ENCODE measurements around the gene HPN.

The HPN gene

GRCh38 chr19:35015954-35016351 lies 25.6 kb upstream of the HPN start:
- H3K27me3 ChIP-seq (ENCODE audit: control insufficient read depth in 2 of 2, insufficient read depth in 2 of 2, low read length in 2 of 2) = no peaks in the 10 kb centered on the region
- H3K4me1 ChIP-seq (ENCODE audit: control insufficient read depth in 2 of 2, insufficient read depth in 2 of 2, low read length in 2 of 2) = peaks cover 8 to 10% of the 10 kb centered on the region in 2 donors
- H3K9me3 ChIP-seq (ENCODE audit: control insufficient read depth in 2 of 2, low read length in 2 of 2) = no peaks in the 10 kb centered on the region
- H3K27ac ChIP-seq (ENCODE audit: low read depth in 2 of 2, low read length in 2 of 2) = no peak overlapping the region
- no peak overlapping the region for H3K4me3 ChIP-seq (ENCODE audit: low read length in 2 of 2)
- peaks cover 35 to 55% of the 10 kb centered on the region in 2 donors for H3K36me3 ChIP-seq (ENCODE audit: control insufficient read depth in 2 of 2, insufficient read depth in 2 of 2, low read length in 2 of 2)
- no peak overlapping the region for H3K9ac ChIP-seq (ENCODE audit: low read depth in 1 of 2, low read length in 2 of 2)

DNA sequence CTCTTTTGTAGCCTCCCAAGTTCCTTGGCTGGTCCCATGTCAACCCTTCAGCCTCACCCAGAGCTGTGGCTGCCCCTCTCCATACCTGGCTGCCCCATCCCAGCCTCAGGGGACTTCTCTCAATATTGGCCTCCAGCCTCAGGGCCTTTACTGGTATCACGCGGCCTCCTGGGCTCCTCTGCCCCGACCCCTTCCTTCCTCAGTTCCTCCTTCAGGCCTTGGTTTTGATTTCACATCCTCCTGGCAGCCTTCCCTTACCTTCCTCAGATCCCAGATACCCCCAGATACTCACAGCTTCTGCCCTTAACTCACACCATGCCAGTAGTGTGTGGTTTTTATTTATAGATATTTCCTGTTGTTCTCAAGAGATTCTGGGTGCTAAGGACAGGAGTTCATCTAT lies 24.0 kb upstream of the HPN start:
- H3K27ac ChIP-seq (ENCODE audit: low read depth in 2 of 2, low read length in 2 of 2) = no peak overlapping the region

GRCh38 chr19:35018379-35018778 lies 23.1 kb upstream of the HPN start:
- Histone ChIP-seq H3K27ac (ENCODE audit: low read depth in 2 of 2, low read length in 2 of 2) (no peak overlapping the region), H3K4me1 (ENCODE audit: control insufficient read depth in 2 of 2, insufficient read depth in 2 of 2, low read length in 2 of 2) (peaks cover 0 to 4% of the 10 kb centered on the region in 2 donors), H3K27me3 (ENCODE audit: control insufficient read depth in 2 of 2, insufficient read depth in 2 of 2, low read length in 2 of 2) (no peaks in the 10 kb centered on the region), H3K9ac (ENCODE audit: low read depth in 1 of 2, low read length in 2 of 2) (no peak overlapping the region), H3K4me3 (ENCODE audit: low read length in 2 of 2) (no peak overlapping the region), H3K36me3 (ENCODE audit: control insufficient read depth in 2 of 2, insufficient read depth in 2 of 2, low read length in 2 of 2) (peaks cover 39 to 61% of the 10 kb centered on the region in 2 donors), H3K9me3 (ENCODE audit: control insufficient read depth in 2 of 2, low read length in 2 of 2) (no peaks in the 10 kb centered on the region)

More for the DNA sequence above, 24.0 kb upstream of the HPN start:
- H3K36me3 ChIP-seq (ENCODE audit: control insufficient read depth in 2 of 2, insufficient read depth in 2 of 2, low read length in 2 of 2) = peaks cover 39 to 56% of the 10 kb centered on the region in 2 donors
- H3K4me3 ChIP-seq (ENCODE audit: low read length in 2 of 2) = no peak overlapping the region
- H3K9me3 ChIP-seq (ENCODE audit: control insufficient read depth in 2 of 2, low read length in 2 of 2) = no peaks in the 10 kb centered on the region
- H3K27me3 ChIP-seq (ENCODE audit: control insufficient read depth in 2 of 2, insufficient read depth in 2 of 2, low read length in 2 of 2) = no peaks in the 10 kb centered on the region
- no peak overlapping the region for H3K9ac ChIP-seq (ENCODE audit: low read depth in 1 of 2, low read length in 2 of 2)
- peaks cover 7 to 9% of the 10 kb centered on the region in 2 donors for H3K4me1 ChIP-seq (ENCODE audit: control insufficient read depth in 2 of 2, insufficient read depth in 2 of 2, low read length in 2 of 2)

GRCh38 chr19:35019144-35019543 lies 22.4 kb upstream of the HPN start:
- peaks cover 44 to 68% of the 10 kb centered on the region in 2 donors for H3K36me3 ChIP-seq (ENCODE audit: control insufficient read depth in 2 of 2, insufficient read depth in 2 of 2, low read length in 2 of 2)
- H3K4me1 ChIP-seq (ENCODE audit: control insufficient read depth in 2 of 2, insufficient read depth in 2 of 2, low read length in 2 of 2) = no peaks in the 10 kb centered on the region
- H3K27ac ChIP-seq (ENCODE audit: low read depth in 2 of 2, low read length in 2 of 2) = no peak overlapping the region
- H3K9me3 ChIP-seq (ENCODE audit: control insufficient read depth in 2 of 2, low read length in 2 of 2) = no peaks in the 10 kb centered on the region
- no peak overlapping the region for H3K4me3 ChIP-seq (ENCODE audit: low read length in 2 of 2)
- no peaks in the 10 kb centered on the region for H3K27me3 ChIP-seq (ENCODE audit: control insufficient read depth in 2 of 2, insufficient read depth in 2 of 2, low read length in 2 of 2)
- H3K9ac ChIP-seq (ENCODE audit: low read depth in 1 of 2, low read length in 2 of 2) = no peak overlapping the region

GRCh38 chr19:35021016-35021415 lies 20.5 kb upstream of the HPN start:
- Histone ChIP-seq H3K4me1 (ENCODE audit: control insufficient read depth in 2 of 2, insufficient read depth in 2 of 2, low read length in 2 of 2) (no peaks in the 10 kb centered on the region), H3K4me3 (ENCODE audit: low read length in 2 of 2) (no peak overlapping the region), H3K9ac (ENCODE audit: low read depth in 1 of 2, low read length in 2 of 2) (no peak overlapping the region), H3K27ac (ENCODE audit: low read depth in 2 of 2, low read length in 2 of 2) (no peak overlapping the region), H3K27me3 (ENCODE audit: control insufficient read depth in 2 of 2, insufficient read depth in 2 of 2, low read length in 2 of 2) (no peaks in the 10 kb centered on the region), H3K9me3 (ENCODE audit: control insufficient read depth in 2 of 2, low read length in 2 of 2) (no peaks in the 10 kb centered on the region), H3K36me3 (ENCODE audit: control insufficient read depth in 2 of 2, insufficient read depth in 2 of 2, low read length in 2 of 2) (peaks cover 44 to 68% of the 10 kb centered on the region in 2 donors)

- Histone ChIP-seq H3K9ac (ENCODE audit: low read depth in 1 of 2, low read length in 2 of 2) (no peak overlapping the region), H3K36me3 (ENCODE audit: control insufficient read depth in 2 of 2, insufficient read depth in 2 of 2, low read length in 2 of 2) (peaks cover 46 to 71% of the 10 kb centered on the region in 2 donors), H3K9me3 (ENCODE audit: control insufficient read depth in 2 of 2, low read length in 2 of 2) (no peaks in the 10 kb centered on the region)
Observed at GRCh38 chr19:35021596-35021995, 19.9 kb upstream of the HPN start.

DNA sequence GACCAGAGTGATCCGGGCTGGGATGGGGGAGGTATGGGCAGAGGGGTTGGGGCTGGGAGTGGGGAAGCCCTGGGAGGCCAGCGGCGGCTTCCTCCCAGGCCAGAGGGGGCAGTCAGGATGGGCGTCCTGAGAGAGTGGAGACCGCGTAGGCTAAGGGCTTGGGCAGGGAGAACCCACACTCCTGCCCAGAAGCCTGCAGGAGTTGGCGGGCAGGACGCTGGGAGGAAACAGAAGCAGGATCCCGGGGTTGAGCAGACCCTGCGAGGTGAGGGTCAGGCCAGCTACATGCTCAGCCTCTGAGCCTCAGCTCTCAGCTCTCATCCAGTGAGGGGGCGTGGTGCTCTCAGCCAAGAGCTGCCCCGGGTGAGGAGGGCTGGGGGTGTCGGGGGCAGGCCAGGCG lies 19.1 kb upstream of the HPN start:
- Histone ChIP-seq H3K9ac (ENCODE audit: low read depth in 1 of 2, low read length in 2 of 2) (no peak overlapping the region), H3K36me3 (ENCODE audit: control insufficient read depth in 2 of 2, insufficient read depth in 2 of 2, low read length in 2 of 2) (peaks cover 47 to 71% of the 10 kb centered on the region in 2 donors), H3K4me3 (ENCODE audit: low read length in 2 of 2) (no peak overlapping the region), H3K9me3 (ENCODE audit: control insufficient read depth in 2 of 2, low read length in 2 of 2) (no peaks in the 10 kb centered on the region), H3K27me3 (ENCODE audit: control insufficient read depth in 2 of 2, insufficient read depth in 2 of 2, low read length in 2 of 2) (no peaks in the 10 kb centered on the region), H3K27ac (ENCODE audit: low read depth in 2 of 2, low read length in 2 of 2) (no peak overlapping the region), H3K4me1 (ENCODE audit: control insufficient read depth in 2 of 2, insufficient read depth in 2 of 2, low read length in 2 of 2) (no peaks in the 10 kb centered on the region)

More at GRCh38 chr19:35021596-35021995, 19.9 kb upstream of the HPN start:
- Histone ChIP-seq H3K27me3 (ENCODE audit: control insufficient read depth in 2 of 2, insufficient read depth in 2 of 2, low read length in 2 of 2) (no peaks in the 10 kb centered on the region), H3K27ac (ENCODE audit: low read depth in 2 of 2, low read length in 2 of 2) (no peak overlapping the region), H3K4me1 (ENCODE audit: control insufficient read depth in 2 of 2, insufficient read depth in 2 of 2, low read length in 2 of 2) (no peaks in the 10 kb centered on the region), H3K4me3 (ENCODE audit: low read length in 2 of 2) (no peak overlapping the region)

GRCh38 chr19:35023428-35023827 lies 18.1 kb upstream of the HPN start:
- no peaks in the 10 kb centered on the region for H3K4me1 ChIP-seq (ENCODE audit: control insufficient read depth in 2 of 2, insufficient read depth in 2 of 2, low read length in 2 of 2)
- no peaks in the 10 kb centered on the region for H3K9me3 ChIP-seq (ENCODE audit: control insufficient read depth in 2 of 2, low read length in 2 of 2)
- H3K4me3 ChIP-seq (ENCODE audit: low read length in 2 of 2) = no peak overlapping the region
- no peak overlapping the region for H3K27ac ChIP-seq (ENCODE audit: low read depth in 2 of 2, low read length in 2 of 2)
- H3K36me3 ChIP-seq (ENCODE audit: control insufficient read depth in 2 of 2, insufficient read depth in 2 of 2, low read length in 2 of 2) = peaks cover 47 to 65% of the 10 kb centered on the region in 2 donors
- H3K27me3 ChIP-seq (ENCODE audit: control insufficient read depth in 2 of 2, insufficient read depth in 2 of 2, low read length in 2 of 2) = no peaks in the 10 kb centered on the region
- no peak overlapping the region for H3K9ac ChIP-seq (ENCODE audit: low read depth in 1 of 2, low read length in 2 of 2)

GRCh38 chr19:35024095-35024494 lies 17.4 kb upstream of the HPN start:
- Histone ChIP-seq H3K27ac (ENCODE audit: low read depth in 2 of 2, low read length in 2 of 2) (no peak overlapping the region), H3K4me3 (ENCODE audit: low read length in 2 of 2) (no peak overlapping the region), H3K36me3 (ENCODE audit: control insufficient read depth in 2 of 2, insufficient read depth in 2 of 2, low read length in 2 of 2) (peaks cover 40 to 59% of the 10 kb centered on the region in 2 donors), H3K9me3 (ENCODE audit: control insufficient read depth in 2 of 2, low read length in 2 of 2) (no peaks in the 10 kb centered on the region), H3K4me1 (ENCODE audit: control insufficient read depth in 2 of 2, insufficient read depth in 2 of 2, low read length in 2 of 2) (no peaks in the 10 kb centered on the region), H3K27me3 (ENCODE audit: control insufficient read depth in 2 of 2, insufficient read depth in 2 of 2, low read length in 2 of 2) (no peaks in the 10 kb centered on the region), H3K9ac (ENCODE audit: low read depth in 1 of 2, low read length in 2 of 2) (no peak overlapping the region)

GRCh38 chr19:35025969-35026368 lies 15.6 kb upstream of the HPN start:
- Histone ChIP-seq H3K4me3 (ENCODE audit: low read length in 2 of 2) (no peak overlapping the region), H3K9me3 (ENCODE audit: control insufficient read depth in 2 of 2, low read length in 2 of 2) (no peaks in the 10 kb centered on the region), H3K9ac (ENCODE audit: low read depth in 1 of 2, low read length in 2 of 2) (no peak overlapping the region), H3K27ac (ENCODE audit: low read depth in 2 of 2, low read length in 2 of 2) (no peak overlapping the region), H3K27me3 (ENCODE audit: control insufficient read depth in 2 of 2, insufficient read depth in 2 of 2, low read length in 2 of 2) (peaks cover 0 to 3% of the 10 kb centered on the region in 2 donors), H3K4me1 (ENCODE audit: control insufficient read depth in 2 of 2, insufficient read depth in 2 of 2, low read length in 2 of 2) (no peaks in the 10 kb centered on the region), H3K36me3 (ENCODE audit: control insufficient read depth in 2 of 2, insufficient read depth in 2 of 2, low read length in 2 of 2) (peaks cover 26 to 41% of the 10 kb centered on the region in 2 donors)

GRCh38 chr19:35026418-35026817 lies 15.1 kb upstream of the HPN start:
- H3K4me3 ChIP-seq (ENCODE audit: low read length in 2 of 2) = no peak overlapping the region
- H3K27me3 ChIP-seq (ENCODE audit: control insufficient read depth in 2 of 2, insufficient read depth in 2 of 2, low read length in 2 of 2) = peaks cover 0 to 3% of the 10 kb centered on the region in 2 donors
- no peak overlapping the region for H3K27ac ChIP-seq (ENCODE audit: low read depth in 2 of 2, low read length in 2 of 2)
- H3K36me3 ChIP-seq (ENCODE audit: control insufficient read depth in 2 of 2, insufficient read depth in 2 of 2, low read length in 2 of 2) = peaks cover 22 to 37% of the 10 kb centered on the region in 2 donors
- no peaks in the 10 kb centered on the region for H3K4me1 ChIP-seq (ENCODE audit: control insufficient read depth in 2 of 2, insufficient read depth in 2 of 2, low read length in 2 of 2)
- H3K9me3 ChIP-seq (ENCODE audit: control insufficient read depth in 2 of 2, low read length in 2 of 2) = no peaks in the 10 kb centered on the region
- H3K9ac ChIP-seq (ENCODE audit: low read depth in 1 of 2, low read length in 2 of 2) = no peak overlapping the region

All from mucosa of rectum (tissue), 2 donors.